T-helper 22 cell (primary cell): ENCODE results near the gene PPP1R12B.
"Not testable (repeated sequence)": the region's sequence is repeated elsewhere in the genome, so short reads cannot be mapped to it uniquely, and the experiment has no call there.

Source experiments
- DNase-seq: peaks from one replicate; pipeline ENCODE4 v3.0.0-alpha.2; 2020; ENCODE audit warnings: low read depth

Gene PPP1R12B

GRCh38 chr1:202584707-202585589 lies 236.4 kb downstream of the PPP1R12B start:
- no peak for DNase-seq

- no peak for DNase-seq
Observed at GRCh38 chr1:202585590-202585933, 237.1 kb downstream of the PPP1R12B start.

- DNase-seq, result no peak
Observed at GRCh38 chr1:202586018-202586821, 237.7 kb downstream of the PPP1R12B start.

- no peak for DNase-seq
Observed at GRCh38 chr1:202586871-202587270, 238.4 kb downstream of the PPP1R12B start.

- no peak for DNase-seq
Observed at GRCh38 chr1:202587859-202588485, 239.5 kb downstream of the PPP1R12B start.

- DNase-seq, result no peak
Observed at GRCh38 chr1:202588503-202589189, 240.1 kb downstream of the PPP1R12B start.

- DNase-seq, result no peak
Observed at GRCh38 chr1:202589190-202589930, 240.9 kb downstream of the PPP1R12B start.

- no peak for DNase-seq
Observed at GRCh38 chr1:202590126-202590525, 241.6 kb downstream of the PPP1R12B start.

- no peak for DNase-seq
Observed at GRCh38 chr1:202590975-202591411, 242.5 kb downstream of the PPP1R12B start.

GRCh38 chr1:202591515-202591914 lies 243.0 kb downstream of the PPP1R12B start:
- no peak for DNase-seq

GRCh38 chr1:202592146-202592545 lies 243.6 kb downstream of the PPP1R12B start:
- DNase-seq, result no peak

- DNase-seq, result no peak
Observed at GRCh38 chr1:202593845-202594244, 245.3 kb downstream of the PPP1R12B start.

GRCh38 chr1:202596638-202597037 lies 248.1 kb downstream of the PPP1R12B start:
- no peak for DNase-seq

GRCh38 chr1:202597090-202597761 lies 248.7 kb downstream of the PPP1R12B start:
- no peak for DNase-seq

GRCh38 chr1:202599669-202600431 lies 251.4 kb downstream of the PPP1R12B start:
- no peak for DNase-seq

GRCh38 chr1:202600432-202601041 lies 252.0 kb downstream of the PPP1R12B start:
- no peak for DNase-seq

- no peak for DNase-seq
Observed at GRCh38 chr1:202603435-202603834, 254.9 kb downstream of the PPP1R12B start.

- DNase-seq, result no peak
Observed at GRCh38 chr1:202605515-202605914, 257.0 kb downstream of the PPP1R12B start.

- not testable (repeated sequence) for DNase-seq
Observed at GRCh38 chr1:202612036-202612435, 263.5 kb downstream of the PPP1R12B start.
